HG02970 (cell line): ENCODE results near the gene MAGI1.
"Not testable (repeated sequence)": the region's sequence is repeated elsewhere in the genome, so short reads cannot be mapped to it uniquely, and the experiment has no call there.

ENCODE experiments used
- ATAC-seq: cut with Tn5 transposase; IDR thresholded peaks from one replicate; pipeline ENCODE4 v1.9.1; 2021; ENCODE audit warnings: mild to moderate bottlenecking, moderate library complexity, moderate number of reproducible peaks; ENCODE audit not compliant: unreplicated experiment, low FRiP score

MAGI1 gene

DNA sequence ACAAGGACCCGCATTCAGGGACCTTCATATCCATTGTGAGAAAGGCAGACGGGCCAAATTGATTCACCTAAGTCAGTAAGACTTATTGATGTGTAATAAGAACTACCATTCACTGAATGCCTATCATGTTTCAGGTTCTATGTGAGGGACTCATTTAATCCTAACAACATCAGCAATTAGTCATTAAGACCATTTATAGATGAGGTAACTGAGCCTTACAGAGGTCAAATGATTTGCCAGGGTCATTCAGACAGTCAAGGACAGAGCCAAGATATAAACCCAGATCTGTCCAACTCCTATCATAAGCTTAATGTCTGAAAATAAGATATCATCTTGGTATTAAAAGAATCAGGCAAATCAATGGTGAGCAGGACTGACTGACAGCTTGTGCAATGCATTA, 453.8 kb downstream of the MAGI1 start:
- no peak for ATAC-seq

DNA sequence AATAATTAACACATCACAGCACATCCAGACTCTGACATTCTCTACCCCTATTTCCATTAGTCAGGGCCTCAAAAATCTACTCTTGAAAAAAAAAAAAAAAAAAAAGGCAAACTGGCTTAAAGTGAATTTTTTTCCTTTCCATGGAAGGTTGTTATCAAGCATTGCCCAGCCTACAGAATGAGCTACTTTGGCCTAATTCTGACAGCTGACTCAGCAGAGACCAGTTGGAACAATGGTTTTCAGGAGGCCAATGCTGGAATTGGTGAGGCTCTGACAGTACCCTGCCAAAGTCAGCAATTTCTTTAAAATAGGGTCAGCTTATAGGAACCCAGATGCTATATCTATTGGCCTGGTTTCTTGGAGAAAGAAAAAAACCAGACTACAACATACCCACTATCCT, 454.7 kb downstream of the MAGI1 start:
- no peak for ATAC-seq

DNA sequence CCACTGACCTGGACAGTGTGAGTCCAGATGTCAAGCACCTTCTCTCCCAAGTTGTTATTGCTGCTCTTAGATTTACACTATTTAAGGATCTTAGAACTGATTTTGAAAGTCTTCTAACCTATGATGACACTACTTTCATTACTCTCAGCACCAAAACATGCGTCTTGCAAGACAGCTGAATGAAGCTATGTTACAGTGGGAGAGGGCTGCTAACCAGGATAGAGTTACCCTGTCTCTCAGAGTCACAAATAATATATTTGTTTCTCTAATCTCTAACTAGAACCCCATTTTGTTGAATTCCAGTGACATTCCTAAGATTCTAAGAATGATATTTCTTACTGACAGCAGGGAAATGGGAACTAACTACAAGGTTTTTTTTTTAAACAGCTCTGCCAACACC, 455.5 kb downstream of the MAGI1 start:
- ATAC-seq: no peak

DNA sequence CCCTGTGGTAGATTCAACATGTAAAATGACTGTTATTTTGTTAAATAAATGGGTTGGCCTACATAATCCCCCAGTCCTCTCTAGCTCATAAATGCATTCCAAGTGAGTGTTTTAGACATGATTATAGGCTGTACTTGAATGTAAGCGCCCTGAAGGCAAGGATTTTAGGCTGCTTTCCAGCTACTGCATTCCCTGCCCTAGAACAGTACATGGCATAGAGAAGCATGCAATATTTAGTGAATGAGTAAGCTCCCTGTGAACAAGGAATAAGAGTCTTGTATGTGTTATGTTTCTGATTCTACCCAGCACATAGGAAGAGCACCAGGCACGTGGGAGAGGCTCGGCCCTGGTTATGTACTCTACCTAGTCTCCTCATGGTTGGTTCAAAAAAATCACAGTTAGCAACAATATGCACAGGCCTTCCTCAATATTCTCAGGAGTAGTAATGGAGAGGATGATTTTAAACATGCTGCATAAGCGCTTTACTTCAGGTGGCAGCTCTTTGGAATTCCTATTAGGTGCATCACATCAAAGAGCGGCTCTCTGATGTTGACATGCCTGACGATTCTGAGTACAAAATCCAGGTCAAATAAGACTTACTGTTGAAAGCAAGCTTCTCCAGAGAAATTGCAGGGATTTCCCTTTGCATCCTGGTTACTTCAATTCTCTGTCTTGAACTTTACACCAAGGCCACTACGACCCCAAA, 456.6 kb downstream of the MAGI1 start:
- no peak for ATAC-seq

DNA sequence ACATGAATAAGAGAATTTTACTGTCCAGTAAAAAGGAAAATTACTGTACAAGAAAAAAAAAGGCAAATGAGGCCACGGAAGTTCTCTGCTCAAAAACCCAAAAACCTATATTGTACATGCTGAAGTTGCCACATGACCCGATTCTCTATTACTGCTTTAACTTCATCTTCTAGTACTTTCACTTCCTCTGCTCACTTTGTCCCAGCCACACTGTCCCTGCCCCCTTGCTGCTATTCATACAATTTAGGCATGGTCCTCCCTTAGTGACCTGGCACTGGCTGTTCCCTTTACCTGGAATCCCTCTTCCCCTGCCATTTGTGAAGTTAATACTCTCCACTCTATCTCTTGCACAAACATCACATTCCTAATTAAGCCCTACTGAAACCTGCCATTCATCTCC, 457.4 kb downstream of the MAGI1 start:
- no peak for ATAC-seq

DNA sequence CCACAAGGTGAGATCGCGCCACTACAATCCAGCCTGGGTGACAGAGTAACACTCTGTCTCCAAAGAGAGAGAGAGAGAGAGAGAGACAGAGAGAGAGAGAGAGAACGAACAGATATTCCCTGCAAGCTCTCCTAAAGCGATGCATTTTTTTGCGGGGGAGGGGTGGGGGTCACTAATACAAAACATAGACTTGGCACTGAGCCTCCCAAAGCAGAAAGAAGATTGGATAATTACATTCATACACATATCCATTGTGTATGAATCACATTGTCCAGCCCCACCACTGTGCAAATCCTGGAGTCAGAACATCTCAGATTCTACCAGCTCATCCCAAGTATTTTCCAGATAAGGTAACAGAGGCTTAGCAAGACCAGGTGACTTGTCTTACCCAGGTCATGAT, 459.9 kb downstream of the MAGI1 start:
- no peak for ATAC-seq

DNA sequence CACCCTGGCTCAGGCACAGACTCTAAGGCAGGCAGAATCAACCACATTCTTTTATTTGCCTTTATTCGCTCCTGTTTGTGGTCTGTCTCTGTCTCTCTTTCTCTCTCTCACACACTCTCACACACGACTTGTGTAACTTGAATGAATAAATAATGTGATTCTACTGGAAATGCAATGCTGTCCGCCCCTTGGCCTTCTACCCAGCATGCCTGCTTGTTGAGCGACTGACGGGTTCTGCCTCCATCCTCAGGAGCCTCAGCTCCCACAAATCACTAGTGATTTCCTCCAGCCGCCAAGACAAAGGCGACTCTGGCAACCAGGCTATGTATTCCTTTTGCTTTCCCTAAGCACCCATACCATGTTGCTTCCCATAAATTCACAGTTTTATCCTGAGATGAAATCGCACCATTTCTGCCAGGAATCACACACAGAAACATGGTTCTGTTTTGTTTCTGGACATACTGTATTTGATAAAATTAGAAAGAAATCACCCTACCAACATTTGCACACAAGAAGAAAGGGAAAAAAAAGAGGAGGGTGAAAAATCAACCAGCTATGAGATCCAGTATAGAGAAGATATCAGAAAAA, 460.8 kb downstream of the MAGI1 start:
- ATAC-seq: no peak

DNA sequence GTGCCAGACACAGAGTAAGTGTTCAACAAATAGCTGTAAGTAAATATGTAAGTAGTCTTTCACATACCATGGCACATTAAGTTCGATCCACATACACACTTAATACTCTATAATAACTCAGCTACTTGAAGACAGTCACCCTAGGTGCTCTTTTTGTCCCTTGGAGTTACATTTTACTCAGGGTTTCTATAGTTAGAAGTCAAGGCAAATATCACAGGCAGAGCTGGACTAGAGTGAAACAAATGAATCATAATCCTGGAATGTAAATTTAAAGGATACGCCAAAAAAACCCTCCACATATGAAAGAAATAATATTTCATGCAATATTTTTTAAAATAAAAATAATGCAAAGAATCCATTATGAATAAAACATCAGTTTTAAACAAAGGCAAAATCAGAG, 461.8 kb downstream of the MAGI1 start:
- ATAC-seq: no peak

DNA sequence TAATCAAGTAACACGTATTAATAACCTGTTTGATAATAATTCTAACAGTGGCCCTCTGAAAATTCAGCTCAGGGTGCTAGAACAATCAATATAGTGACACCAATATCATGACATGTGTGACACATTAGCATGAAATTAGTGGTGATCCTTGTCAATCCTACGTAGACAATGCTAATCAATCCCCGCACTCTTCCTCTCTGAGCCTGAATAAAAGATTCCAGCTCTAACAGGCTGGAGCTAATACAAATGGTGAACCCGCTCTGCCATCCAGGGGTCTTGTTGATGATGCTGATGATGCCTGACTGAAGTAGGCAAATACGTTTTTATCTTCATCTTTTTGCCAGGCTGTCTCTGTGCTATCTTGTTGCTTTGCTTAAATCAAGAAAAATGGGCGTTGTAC, 462.5 kb downstream of the MAGI1 start:
- no peak for ATAC-seq

DNA sequence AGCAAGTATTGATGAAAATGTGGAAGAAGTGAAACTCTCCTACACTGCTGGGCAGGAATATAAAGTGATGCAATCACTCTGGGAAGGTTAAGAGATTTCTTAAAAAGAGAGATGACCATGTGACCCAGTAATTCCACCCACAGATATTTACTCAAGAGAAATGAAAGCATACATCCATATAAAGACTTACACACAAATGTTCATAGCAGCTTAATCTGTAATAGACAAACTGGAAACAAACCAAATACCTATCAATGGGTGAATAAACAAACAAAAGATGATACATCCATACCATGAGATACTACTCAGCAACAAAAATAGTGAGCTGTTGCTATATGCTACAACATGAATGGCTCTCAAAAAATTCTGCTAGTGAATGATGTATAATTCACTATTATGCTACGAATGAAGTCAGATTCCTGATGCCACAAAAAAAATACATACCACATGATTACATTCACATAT, 463.3 kb downstream of the MAGI1 start:
- ATAC-seq: no peak

DNA sequence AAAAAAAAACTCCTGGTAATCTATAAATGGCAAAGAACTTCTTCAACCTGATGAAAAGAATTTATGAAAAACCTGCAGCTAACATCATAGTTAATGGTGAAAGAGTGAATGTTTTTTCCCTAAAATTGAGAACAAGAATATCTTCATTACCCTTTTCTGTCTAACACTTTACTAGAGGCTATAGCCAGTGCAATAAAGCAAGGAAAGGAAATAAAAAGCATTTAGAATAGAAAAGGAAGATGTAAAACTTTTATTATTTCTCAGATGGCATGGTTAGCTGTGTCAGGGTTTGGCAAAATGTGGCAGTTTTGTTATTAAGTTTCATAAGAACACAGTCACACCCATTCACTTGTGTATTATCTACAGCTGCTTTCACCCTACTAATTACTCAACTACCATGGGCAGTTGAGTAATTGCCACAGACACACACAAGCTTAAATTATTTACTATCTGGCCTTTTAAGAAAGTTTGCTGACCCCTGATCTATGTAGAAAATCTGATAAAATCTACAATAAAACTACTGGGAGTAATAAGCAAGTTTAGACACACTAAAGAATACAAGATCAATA, 465.1 kb downstream of the MAGI1 start:
- ATAC-seq: no peak

DNA sequence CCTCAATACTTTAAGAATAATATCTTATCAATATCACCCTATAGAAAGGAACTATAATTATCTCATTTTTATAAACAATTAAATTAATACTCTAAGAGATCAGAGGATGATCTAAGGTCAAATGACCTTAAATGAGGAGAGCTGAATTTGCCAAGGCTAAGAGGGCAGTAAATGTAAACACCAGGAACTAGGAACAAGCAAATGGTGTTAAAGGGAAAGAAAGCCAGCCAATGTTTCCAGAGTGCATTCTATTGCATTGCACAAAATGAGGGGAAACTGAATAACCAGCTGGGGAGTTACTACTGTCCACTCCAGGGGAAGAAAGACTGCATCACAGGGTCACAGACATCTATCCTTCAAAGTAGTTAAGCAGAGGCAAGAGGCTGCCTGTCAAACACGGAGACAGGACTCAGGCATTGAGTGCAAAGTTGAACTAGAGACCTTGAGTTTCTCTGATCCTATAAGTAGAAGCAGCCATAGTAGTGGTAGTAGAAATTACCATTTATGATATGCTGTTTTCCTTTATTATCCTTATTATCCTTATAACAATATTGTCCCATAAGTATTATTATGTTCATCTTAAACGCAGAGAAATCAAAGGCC, 466.4 kb downstream of the MAGI1 start:
- no peak for ATAC-seq

DNA sequence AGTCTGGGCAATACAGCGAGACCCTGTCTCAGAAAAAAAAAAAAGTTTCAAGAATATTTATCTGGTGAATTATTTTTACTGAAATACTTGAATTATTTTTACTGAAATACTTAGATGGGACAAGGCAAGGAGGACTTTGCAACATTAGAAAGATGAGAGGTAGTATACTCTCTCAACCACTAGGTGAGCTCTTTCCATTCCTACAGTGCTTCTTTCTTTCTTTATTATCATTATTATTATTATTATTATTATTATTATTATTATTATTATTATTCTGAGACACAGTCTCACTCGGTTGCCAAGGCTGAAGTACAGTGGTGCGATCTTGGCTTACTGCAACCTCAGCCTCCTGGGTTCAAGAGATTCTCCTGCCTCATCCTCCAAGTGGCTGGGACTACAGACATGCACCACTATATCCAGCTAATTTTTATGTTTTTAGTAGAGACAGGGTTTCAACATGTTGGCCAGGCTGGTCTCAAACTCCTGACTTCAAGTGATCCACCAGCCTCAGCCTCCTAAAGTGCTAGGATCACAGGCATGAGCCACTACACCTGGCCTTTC, 468.8 kb downstream of the MAGI1 start:
- ATAC-seq: no peak

DNA sequence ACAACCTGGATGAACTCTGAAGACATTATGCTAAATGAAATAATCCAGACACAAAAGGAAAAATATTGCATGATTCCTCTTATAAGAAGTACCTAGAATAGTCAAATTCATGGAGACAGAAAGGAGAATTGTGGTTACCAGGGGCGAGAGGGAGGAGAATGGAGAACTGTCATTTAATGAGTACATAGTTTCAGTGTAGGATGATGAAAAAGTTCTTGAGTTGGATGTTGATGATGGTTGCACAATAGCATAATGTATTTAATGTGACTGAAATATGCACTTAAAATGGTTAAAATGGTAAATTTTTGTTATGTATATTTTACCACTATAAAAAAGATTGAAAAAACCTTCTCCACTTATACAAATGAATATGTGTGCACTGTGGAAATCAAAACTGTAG, 469.6 kb downstream of the MAGI1 start:
- no peak for ATAC-seq

DNA sequence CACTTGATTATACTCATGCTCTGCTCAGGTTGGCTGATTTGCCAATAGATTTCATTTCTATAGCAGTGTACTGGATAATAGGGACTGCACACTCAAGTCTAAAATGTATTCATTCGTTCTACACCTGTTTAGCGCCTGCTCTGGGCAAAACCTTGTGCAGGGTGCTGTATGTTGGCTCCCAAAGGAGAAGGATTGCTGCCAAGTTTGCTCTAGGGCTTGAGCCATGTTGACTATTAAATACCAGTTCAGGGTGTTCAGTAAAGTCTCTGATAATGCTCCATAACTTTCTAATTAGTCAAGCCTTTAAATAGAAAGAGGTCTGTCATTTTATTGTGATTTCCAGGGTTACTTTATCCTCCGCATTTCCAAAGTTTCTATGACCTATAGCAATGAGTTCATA, 470.2 kb downstream of the MAGI1 start:
- no peak for ATAC-seq

DNA sequence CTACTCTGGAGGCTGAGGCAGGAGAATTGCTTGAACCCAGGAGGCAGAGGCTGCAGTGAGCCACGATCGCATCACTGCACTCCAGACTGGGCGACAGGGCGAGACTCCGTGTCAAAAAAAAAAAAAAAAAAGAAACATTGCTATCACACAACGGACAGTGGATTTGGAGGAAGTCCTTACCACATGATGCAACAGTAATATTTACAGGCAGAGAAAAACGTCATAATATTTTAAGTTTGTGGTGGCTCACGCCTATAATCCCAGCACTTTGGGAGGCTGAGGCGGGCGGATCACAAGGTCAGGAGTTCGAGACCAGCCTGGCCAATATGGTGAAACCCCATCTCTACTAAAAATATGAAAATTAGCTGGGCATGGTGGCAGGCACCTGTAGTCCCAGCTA, 473.0 kb downstream of the MAGI1 start:
- not testable (repeated sequence) for ATAC-seq

DNA sequence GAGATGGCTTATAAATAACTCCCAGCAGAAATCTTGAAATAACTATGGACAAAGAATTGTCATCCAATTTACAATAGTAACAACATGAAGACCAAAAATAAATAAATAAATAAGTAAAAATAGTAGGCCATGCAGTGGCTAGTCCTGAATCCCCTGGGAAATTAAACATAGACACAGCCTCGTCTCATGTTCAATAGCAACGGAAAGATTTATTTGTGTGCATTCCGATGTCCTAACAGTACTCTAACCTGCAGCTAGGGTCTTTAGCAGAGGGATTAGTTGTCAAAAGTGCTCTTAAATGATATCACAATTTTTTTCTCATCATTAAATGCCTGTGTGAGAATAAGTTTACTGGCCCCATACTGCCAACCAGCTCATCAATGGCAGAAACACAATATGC, 474.2 kb downstream of the MAGI1 start:
- no peak for ATAC-seq

DNA sequence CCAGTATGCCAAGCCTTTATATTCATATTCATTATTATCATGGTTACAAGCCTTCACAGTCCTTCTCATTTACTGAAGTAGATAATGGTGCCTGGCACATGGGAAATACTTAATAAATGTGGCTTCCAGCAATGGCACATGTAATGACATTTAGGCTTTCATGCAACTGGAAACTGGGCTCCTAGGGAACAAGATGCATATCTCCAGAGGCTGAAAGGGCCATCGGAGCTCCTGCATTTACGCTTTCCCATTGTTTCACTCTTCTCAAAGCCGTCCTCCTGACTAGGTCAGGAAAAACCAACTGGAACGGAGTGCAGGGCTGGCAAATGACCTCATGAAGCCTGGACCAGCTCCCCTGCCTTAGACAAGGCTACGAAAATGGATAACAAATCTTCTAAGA, 474.9 kb downstream of the MAGI1 start:
- no peak for ATAC-seq

DNA sequence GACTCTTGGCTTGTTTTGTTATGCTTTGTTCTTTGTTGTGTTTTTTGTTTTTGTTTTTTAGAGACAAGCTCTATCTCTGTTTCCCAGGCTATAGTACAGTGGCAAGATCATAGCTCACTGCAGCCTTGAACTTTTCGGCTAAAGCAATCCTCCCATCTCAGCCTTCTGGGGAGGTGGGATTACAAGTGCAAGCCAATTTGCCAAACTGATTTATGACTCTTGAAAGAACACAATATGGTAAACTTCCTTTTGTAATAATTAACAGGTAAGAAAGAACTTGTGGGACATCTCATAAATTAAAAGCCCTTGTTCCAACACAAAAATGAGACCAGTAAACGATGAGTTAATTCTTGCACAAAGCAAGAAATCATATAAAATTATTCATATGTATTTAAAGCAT, 476.3 kb downstream of the MAGI1 start:
- ATAC-seq: no peak

DNA sequence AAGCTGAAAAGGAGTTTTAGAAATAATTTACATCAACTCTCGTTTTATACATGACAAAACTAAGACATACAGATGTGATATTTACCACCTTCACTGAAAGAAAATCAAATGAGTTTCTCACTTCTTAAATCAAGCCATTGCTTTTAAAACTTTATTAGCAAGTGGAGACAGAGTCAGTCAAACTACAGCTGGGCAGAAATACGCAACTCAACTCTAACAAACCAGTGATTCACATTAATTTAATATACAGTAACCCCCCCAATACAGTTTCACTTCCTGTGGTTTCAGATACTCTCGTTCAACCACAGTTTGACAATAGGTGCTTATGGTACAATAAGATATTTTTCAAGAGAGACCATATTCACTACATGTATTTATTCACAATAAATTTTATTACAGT, 477.1 kb downstream of the MAGI1 start:
- ATAC-seq: no peak

DNA sequence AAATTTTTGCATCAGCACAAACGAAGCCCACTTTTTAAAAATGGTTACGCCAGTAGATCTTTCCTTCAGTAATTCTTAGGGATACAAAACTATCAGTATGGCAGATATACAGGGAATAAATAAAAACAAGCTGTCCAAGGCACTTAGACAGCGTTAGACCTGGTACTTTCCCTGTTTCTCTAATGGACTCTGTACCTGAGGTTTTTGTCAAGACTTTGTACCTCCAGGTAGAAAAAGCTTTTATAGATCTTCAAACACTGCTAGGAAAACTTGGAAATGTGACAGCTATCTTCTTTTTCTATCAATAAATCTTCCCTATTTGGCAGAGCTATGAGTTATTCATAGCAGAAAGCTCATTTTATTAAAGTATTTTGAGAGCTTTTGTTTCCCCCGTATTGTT, 477.8 kb downstream of the MAGI1 start:
- ATAC-seq: no peak
